ENCODE measurements around the gene PMVK.
A peak's percentile ranks its signal among the peaks of the same experiment; 100 is the strongest.
"Not testable (repeated sequence)": the region's sequence is repeated elsewhere in the genome, so short reads cannot be mapped to it uniquely, and the experiment has no call there.

Gene PMVK

DNA sequence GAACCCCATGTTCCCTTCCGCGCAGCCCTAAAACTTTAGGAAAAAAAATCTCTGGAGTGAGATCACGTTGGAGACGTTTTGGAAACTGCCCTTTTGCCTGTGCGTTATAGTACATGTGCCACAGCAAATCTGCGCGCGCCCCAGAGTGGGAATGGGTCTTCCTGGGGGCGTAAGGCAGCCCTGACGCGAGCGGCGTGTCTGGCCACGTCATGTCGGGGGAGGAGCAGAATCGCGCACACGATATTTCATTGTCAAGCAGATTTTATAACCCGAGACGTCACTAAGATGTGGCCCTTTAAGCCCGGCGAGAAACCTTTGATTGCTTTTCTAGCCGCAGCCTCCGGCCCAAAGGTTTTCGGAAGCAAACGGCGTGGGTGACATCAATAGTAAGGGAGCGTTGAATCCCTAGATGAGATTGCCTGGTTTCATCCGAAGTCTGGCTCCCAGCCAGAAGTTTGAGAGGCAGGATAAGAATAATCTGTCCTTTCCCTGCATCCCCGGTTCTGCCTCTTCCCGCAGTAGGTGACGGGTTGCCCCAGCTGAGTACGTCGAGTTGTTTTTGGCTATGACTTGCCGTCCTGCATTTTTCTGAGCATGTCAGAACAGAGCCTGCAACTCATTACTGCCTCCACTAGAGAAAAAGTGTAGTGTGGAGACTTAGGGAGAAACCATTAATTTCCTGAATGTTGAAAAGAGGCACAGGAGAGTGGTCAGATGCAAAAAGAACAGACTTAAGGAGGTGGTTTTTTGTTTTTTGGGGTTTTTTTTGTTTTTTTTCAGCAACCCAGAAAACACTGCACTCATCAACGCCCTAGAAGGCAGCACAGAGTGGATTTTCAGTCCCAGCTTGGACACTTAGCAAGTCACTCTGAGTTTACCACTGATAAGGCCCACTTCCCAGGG lies 817 bp upstream of the PMVK start:
- intact Hi-C loops (cut with DNase I) = loop anchor here (5.0 kb wide), 1 partner anchor 380 kb away; the partner anchor contains the start of gene UBE2Q1
- peak; percentile 83 to 96 (median 93) for DNase-seq

- DNase-seq = peak in 1 of 42 donors; percentile 31
- intact Hi-C loops (cut with DNase I) = loop anchor here (5.0 kb wide), 1 partner anchor 379 kb away; the partner anchor contains the start of gene UBE2Q1
Measured at GRCh38 chr1:154935749-154936554, 567 bp downstream of the PMVK start.

DNA sequence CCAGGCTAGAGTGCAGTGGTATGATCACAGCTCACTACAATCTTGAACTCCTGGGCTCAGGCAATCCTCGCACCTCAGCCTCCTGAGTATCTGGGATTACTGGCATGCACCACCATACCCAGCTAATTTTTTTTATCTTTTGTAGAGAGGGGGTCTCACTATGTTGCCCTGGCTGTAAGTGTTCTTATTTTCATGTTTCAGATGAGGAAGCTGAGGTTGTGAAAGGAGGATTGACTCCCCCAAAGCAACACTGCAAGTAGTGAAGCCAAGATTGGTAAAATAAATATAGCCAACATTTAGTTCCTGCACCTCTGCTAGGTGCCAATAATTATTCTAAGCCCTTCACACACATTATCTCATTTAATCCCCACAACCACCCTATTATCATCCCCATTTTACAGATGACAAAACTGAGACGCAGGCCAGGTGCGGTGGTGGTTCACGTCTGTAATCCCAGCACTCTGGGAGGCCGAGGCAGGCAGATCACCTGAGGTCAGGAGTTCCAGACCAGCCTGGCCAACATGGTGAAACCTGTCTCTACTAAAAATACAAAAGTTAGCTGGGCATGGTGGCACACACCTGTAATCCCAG lies 2.1 kb downstream of the PMVK start:
- intact Hi-C loops (cut with DNase I) = no loop called here
- no peak for DNase-seq

GRCh38 chr1:154931940-154932487 lies 4.5 kb downstream of the PMVK start:
- DNase-seq = no peak
- intact Hi-C loops (cut with DNase I) = no loop called here

DNA sequence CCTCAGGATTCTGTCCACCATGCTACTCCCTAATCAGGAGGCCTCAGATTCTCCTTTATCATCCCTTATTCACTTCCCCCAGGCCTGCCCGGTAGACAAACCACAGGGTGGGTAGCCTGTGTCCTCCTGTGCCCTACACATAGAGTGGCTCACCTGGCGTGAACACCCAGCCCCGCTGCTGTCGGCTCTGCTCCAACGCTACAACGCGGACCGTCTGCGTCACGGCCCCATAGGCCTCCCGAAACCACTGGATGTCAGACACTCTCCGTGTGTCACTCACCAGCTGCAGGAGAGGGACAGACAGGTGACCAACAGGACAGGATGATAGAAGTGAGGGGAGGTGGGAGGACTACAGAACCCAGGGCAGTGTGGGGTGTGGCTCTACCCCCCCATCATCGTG lies 10.3 kb downstream of the PMVK start:
- no peak for DNase-seq
- intact Hi-C loops (cut with DNase I) = no loop called here

DNA sequence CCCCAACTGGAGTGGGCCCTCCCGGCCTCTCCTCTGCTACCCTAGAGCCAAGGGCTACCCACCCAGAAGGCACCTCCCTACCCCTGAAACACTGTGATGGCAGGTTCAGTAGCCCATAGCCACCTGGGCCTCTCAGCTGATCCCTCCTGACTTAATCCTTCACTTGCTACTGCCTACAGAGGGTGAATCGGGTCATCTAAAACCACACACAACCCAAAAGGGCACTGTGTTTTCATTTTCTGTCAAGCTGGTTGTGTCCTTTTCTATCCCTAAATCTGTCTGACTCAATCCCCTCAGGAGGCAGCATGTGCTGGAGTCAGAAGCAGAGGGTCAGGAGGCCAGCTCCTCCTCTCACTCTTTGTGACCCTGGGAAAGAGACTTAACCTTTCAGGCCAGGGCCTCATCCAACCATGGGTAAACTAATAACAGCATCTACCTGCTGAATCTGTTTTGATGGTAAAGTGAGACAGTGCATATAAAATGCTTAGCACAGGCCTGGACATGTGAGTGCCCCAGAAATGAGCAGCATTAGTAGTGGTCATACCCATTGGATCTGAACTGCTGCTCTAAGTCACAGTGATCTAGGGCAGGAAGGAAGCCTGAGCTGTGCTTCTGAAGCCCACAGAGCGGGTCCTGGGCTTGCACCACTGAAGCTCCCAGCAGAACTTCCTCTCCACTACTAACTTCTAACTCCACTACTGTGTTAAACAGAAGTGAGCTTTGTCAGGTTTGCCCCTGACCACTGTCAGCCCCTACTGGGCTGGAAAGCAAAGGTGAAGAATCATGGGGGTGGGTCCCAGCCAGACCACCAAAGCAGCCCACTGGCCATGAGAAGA lies 11.0 kb downstream of the PMVK start:
- no peak for DNase-seq
- intact Hi-C loops (cut with DNase I) = no loop called here

DNA sequence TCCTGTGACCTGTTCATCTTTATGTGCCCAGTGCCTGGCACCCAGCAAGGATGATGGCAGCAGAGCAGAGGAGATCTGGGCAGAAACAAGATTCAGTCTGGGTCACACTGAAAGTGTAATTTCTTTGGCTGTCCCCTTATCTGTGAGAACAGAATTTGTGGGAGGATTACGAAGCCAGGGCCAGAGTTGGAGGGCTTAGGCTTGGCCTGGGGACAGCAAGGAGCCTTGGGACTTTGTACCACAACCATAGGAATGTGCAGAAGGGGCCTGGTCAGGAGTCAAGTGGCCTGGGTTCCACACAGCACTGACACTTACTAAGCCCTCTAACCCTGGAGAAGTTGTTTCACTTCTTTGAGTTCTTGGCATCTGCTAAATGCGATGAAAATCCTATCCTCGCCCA lies 12.8 kb downstream of the PMVK start:
- intact Hi-C loops (cut with DNase I) = no loop called here
- DNase-seq = no peak

GRCh38 chr1:154913273-154913672 lies 23.2 kb downstream of the PMVK start:
- DNase-seq = no peak
- intact Hi-C loops (cut with DNase I) = no loop called here

DNA sequence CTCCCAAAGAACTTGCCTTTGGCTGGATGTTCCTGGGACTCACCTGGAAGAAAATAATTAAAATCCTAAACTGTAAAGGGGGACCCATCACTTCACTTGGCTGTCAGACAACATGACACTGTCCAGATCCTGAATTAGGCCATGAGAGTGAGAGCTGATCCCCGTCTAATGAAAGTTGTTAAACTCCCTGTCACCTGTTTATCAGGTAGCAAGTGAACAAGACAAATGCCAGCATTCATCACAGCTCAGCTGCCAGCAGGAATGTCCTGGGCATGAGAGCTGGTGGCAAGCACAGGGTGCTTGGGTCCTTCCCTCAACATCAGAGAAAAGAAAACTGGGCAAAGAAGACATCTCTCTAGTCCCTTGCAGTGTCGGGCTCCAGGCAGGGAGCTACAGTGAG lies 23.8 kb downstream of the PMVK start:
- DNase-seq = no peak
- intact Hi-C loops (cut with DNase I) = no loop called here

DNA sequence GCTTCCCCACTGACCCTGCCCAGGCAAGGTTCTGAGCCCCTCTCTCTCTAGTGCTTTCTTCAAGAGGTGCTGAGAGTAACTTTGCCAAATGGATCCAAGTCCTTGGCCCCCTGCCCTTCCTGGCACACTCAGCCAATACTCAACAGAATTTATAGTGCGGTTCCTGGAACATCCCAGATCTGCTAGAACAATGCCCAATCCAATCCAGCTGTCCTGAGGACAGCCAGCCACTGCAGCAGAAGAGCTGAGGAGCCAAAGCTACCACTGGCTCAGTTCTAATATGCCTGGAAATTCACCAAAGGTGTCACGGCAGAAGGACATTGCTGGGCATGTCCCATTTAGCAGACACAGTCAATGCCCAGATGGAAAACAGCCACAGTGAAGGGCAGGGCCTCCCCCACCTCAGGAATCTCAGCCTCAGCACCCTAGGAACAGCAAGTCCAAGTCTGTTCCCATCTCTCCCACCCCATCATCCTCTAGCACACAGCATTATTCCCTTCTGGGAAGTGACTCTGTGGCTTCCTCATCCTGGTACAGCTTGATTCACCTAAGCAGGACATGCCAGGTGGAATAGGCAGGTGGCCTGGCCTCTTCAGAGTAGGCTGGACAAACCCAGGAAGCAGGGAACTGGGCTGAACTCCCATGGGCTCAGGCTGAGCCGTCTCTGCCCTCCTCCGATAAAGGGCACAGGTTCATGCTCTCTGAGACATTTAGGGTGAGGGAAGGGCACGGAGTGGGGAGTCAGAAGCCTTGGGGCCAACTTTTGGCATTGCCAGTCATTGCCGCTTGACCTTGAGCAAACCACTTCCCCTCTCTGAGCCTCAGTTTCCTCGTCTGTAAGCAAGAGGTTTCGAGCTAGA lies 24.6 kb downstream of the PMVK start:
- no peak for DNase-seq
- intact Hi-C loops (cut with DNase I) = no loop called here

GRCh38 chr1:154910851-154911250 lies 25.7 kb downstream of the PMVK start:
- no peak for DNase-seq
- intact Hi-C loops (cut with DNase I) = no loop called here

DNA sequence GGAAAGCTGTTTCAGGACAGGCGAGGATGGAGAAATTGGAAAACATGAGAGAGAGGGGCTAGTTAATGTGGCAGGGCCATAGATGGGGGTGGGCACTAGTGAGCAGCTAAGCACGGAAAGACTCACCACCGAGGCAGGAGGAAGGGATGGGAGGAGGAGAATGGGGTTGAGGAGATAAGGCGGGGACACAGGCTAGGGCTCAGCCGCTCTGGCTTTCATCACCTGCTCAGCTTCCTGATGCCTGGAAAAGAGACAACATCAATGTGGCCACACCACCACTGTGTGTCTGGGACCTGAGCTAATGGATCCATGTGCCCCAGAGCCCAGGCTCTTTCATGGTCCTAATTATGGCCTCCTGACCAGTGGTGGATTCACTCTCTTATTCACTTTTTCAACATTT lies 27.6 kb downstream of the PMVK start:
- DNase-seq = no peak
- intact Hi-C loops (cut with DNase I) = no loop called here

- DNase-seq; intact Hi-C loops (cut with DNase I): not testable (repeated sequence)
Measured at GRCh38 chr1:154908129-154908528, 28.4 kb downstream of the PMVK start.

DNA sequence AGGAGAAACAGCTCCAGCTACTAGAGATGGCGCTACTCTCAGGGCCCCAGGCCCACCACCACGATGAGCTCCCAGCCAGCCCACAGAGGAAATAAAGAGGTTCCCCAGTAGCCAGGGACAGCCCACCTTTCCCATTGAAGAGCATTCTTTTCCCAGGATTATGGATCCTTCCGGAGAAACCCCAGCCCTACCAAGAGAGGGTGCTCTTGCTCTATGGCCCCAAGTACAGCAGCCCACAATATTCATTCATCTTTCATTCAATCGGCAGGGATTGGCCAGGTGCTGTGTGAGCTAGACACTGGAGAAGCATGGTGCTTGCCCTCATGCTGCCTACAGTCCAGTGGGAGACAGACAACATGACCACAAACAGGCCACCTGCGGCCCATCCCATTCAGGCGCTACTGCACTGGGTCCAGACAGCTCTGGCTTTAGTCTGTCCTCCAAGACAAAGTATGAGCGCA lies 29.9 kb downstream of the PMVK start:
- no peak for DNase-seq
- intact Hi-C loops (cut with DNase I) = no loop called here

DNA sequence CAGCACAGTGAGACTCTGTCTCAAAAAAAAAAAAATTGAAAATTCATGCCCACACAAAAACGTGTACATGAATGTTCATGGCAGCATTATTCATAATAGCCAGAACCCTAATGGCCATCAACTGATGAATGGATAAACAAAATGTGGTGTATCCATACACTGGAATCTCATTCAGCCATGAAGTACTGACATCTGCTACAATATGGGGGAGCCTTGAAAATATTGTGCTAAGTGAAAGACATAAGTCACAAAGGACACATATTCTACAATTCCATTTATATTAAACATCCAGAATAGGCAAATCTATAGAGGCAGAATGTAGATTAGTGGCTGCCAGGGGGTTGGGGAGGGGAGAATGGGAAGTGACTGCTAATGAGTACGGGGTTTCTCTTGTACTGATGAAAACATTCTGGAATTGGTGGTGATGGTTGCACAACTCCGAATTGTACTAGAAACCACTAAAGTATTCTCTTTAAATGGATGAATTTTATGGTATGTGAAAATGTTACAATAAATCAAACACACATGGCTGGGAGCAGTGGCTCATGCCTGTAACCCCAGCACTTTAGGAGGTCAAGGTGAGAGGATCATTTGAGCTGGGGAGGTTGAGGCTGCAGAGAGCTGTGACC lies 33.5 kb downstream of the PMVK start:
- no peak for DNase-seq
- intact Hi-C loops (cut with DNase I) = no loop called here

DNA sequence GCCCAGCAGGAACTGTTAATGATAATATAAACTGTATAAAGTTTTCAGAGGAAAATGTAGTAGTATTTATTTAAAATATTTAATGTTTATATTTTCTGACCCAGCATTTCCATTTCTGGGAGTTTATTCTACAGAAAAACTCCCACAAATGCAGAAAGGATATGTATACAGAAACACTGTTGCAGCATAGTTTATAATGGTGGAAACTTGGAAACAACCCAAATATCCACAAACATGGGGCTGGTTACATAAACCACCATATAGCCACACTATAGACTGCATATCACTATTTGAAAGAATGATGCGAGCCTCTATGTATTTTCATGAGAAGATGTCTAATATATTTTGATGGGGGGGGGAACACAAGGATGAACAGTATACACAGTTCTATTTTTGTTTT lies 34.9 kb downstream of the PMVK start:
- no peak for DNase-seq

DNA sequence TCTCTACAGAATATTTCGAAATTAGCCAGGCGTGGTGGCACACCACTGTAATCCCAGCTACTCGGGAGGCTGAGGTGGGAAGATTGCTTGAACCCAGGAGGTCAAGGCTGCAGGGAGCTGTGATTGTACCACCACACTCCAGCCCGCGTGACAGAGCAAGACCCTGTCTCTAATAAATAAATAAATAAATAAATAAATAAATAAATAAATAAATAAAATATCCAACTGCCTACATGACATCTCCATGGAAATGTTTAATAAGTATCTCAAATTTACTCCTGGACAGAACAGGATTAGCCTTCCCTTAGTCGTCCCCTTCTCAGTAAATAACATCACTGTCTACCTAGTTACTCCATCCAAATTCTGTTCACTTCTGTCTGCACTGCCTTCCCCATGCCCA lies 37.5 kb downstream of the PMVK start:
- intact Hi-C loops (cut with DNase I) = no loop called here
- DNase-seq = no peak

More for the DNA sequence above, 34.9 kb downstream of the PMVK start:
- intact Hi-C loops (cut with DNase I) = no loop called here

Data from head of caudate nucleus (tissue), 42 donors.